GM19043 (cell line): Measurements from ENCODE around the gene ADAMTS17.
"Not testable (repeated sequence)": the region's sequence is repeated elsewhere in the genome, so short reads cannot be mapped to it uniquely, and the experiment has no call there.

Experiments
- ATAC-seq: cut with Tn5 transposase; IDR thresholded peaks from one replicate; pipeline ENCODE4 v1.9.1; 2021; ENCODE audit warnings: low read depth; ENCODE audit not compliant: unreplicated experiment

Gene ADAMTS17

DNA sequence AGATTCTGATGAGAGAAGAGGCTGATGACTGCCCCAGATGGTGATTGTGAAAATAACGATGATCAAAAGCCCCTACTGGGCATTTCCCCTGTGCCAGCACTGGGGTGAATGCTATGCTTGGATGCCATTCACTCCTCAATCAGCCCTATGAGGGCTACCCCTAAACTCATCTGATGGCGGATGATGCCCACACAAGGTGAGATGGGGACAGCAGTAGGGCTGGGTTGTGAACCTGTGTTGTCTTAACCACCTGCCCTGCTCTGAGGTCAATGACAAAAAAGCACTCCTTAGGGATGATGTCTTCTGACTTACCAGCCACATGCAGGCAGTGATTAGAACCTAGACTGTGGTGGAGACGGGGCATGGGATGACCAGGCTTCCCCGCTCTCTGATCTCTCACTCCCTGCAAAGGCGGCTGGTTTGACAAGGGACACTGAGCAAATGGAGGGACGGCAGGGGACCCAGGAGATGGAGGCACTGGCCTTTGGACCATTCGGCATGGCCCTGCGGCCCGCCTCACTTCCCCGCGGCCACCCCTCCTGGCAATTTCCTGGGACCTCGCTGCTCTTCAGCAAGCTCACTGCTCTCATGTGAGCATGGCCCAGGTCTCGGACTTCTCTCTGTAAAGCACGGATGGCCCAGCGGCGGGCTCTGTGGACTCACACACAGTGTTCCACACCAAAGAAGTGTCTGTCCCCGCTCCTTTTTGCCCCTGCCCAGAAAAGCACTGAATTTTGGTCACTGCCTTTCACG lies 357.1 kb downstream of the ADAMTS17 start:
- ATAC-seq = no peak

DNA sequence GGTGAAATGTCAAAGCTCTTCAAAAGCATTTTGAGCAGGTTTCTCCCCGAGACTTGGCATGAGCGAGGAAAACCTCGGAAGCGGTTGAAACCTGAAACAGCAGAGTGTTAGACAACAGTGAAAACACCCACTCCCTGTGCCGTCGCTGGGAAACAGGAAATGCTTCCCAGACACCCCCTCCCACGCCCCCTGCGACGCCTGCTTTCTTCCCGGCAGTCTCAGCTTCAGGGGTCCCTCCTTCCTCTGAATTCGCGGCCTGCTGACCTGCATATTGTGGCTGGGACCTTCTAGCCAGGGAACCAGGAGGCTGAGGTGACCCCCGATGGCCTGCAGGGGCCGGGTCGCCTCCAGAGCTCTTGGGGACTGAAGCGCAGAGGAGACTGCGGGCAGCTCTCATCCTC lies 357.9 kb downstream of the ADAMTS17 start:
- no peak for ATAC-seq

DNA sequence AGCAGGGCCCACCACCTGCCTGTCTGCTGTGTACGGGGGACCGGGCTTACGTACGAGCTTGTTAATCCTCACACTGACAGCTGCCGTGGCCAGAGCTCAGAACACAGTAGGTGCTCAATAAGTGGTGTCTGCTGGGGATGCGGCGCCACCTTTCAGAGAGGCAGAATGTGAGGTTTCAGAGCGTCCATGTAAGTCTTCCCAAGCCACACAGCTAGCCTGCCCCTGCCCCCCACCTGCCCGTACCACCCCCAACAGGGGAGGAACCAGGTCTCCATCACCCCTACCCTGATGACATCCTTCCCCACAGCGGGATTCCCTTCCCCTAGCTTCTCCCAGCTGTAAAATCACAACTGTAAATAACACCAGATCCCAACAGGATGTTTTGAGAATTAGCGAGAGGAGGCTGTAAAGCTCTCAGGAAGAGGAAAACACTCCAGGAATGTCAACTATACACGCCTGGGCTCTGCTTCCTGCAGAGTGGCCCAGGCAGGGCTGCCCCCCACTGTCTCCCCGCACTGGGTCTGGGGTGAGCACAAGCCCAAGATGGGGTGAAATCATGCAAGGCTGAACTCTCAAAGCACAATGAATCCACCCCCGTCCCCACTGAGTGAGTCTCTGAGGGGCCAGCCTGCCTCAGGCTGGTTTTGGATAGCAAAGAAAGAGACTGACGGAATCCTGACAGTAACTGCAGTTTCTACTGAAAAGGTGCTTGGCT lies 358.4 kb downstream of the ADAMTS17 start:
- ATAC-seq = no peak

DNA sequence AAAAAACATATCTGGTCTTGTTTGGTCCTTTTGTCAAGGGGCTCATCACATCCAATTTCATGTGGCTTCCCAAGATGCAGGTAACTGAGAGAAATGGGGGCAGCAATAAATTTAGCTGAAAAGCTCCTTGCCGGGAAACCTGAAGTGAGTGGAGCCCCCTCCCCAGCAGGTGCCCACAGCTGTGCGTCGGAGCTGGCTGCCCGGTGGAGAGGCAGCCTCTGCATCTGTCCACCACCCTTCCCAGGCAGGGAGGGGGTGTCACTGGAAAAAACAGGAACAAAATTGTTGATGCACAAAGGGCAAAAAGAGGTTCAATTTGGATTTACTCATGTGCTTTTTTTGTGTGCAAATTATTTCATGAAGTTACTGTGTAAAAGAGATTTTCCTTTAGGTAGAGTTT lies 359.1 kb downstream of the ADAMTS17 start:
- no peak for ATAC-seq

DNA sequence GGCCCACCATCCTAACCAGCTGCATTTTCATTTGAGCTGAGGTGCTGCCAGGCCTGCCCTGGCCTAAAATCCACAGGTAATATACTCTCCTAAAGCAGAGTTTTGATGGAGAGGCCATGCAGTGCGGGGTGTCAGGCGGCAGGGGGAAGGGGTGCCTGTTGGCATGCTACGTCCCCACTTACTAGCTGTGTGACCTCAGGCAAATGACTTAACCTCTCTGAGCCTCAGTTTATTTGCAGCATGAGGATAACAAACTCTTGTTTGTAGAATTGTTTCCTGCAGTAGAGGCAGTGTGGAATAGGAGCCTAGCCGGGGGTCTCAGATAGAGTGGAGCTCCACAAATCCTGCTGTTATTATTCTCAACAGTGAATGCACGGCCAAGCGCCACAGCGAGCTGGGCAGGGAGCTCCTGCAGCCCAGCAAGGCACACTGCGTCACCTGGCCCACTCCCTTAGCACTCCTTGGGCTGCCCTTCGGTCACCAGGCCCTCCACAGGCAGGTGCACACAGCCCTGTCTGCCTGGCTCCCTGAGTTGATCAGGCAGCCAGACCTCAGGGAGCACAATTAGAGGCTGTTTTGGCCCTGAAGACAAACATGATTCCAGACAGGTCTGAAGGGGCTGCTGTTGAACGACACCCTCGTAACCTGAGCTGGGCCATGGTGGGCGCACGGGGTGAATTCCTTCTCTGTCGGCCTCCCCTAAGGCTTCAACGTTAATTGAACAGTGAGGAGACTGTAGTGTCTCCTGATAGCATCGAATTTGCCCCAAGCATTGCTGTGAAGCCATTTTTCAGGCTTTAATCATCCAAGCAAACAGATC lies 359.7 kb downstream of the ADAMTS17 start:
- no peak for ATAC-seq

DNA sequence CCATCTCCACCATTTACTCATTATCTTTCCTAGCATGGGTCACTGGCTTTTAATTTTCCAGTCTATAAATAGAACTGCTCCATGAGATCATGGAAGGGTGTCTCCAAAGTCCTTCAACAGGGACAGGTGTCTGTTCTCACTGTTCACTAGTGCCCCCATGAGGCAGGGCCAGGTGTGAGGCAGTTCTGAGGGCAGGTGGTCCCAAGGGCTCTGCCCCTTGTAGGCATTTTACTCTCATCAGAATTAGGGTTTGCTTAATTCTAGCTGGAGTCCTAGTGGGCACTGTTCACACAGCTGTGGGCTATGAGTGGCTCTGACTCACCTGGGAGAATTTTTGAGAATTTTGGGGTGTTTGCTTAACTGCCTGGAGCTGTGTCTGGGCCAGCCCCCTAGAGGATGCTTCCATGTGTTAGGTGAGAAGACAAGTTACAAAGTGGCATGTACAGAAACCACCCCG lies 360.6 kb downstream of the ADAMTS17 start:
- no peak for ATAC-seq

DNA sequence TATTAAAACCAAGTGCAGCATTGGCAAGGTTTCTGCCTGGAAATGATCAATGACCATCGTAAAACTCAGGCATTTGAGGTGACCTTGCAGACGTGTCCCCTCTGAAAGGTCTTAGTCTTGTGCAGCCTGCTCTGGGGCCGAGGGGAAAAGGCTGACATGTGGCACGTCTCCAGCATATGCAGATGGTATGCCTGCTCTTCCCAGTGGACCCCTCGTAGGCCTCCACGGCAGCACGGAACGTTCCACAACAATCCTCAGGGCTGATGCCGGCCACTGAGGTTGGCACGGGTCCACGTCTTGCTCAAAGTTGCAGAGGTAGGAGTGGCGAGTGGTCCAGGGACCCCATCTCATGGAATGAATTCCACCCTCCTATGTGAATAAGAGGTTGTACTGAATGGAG lies 361.0 kb downstream of the ADAMTS17 start:
- no peak for ATAC-seq

DNA sequence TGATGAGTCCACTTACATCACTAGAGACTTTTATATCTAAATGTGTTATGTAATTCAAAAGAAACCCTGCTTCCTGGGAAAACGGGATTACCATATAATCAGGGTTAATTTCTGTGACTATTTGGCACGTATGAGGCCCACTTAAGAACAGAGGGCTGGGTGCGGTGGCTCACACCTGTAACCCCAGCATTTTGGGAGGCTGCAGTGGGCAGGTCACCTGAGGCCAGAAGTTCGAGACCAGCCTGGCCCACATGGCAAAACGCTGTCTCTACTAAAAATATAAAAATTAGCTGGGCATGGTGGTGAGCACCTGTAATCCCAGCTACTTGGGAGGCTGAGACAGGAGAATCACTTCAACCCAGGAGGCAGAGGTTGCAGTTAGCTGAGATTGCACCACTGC lies 361.9 kb downstream of the ADAMTS17 start:
- not testable (repeated sequence) for ATAC-seq

DNA sequence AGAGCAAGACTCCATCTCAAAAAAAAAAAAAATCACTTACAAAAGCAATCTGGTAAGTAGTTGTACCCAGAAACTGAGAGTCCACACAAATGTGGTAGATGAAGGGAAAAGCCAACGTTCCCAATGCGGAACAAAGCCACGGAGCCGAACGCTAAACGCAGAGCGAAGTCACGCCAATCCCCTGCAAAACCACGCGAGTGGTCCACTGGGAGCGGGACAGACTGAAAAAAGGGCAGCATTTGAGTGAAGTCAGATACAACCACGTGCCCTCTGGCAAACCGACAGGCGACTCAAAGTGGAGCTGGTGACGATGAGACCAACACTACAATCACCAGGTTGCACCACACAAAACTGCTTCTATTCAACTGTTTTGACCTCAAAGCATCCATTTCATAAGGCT lies 362.4 kb downstream of the ADAMTS17 start:
- ATAC-seq = no peak

DNA sequence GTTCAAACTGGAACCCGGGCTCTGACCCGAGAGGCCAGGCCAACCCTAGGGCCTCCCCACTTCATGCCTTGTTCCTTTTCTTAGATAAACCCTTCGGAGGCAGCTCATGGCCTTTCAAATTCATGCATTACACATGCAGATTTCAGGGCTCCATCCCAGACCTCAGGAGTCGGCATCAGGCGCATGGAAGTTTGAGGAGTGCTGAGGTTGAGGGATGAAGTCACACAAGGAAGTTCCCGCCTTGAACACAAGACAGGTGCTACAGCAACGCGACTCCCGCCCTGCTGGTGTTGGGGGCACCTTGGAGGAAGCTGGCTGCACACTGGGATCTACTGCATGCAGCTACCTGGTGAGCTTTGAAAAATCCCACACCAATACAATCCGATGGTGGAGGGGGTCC lies 363.3 kb downstream of the ADAMTS17 start:
- no peak for ATAC-seq

DNA sequence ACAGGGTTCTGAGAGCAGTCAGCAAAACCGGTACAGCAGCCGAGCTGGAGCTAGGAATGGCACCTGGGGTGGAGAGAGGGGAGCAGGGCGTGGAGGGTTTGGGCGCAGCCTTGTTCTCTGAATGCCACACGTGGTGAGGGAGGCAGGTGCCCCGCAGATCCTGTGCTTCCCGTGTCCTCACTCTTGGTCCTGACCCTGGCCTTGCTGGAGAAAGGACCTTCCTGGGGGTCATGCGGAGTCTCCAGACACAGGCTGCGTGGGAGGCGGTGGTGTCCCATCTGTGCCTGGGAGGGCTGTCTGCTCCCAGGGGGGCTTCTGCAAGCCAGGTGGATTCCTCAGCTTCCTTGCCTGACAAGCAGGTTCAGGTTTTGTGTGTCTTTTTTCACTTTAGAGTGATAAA lies 363.8 kb downstream of the ADAMTS17 start:
- ATAC-seq = no peak

DNA sequence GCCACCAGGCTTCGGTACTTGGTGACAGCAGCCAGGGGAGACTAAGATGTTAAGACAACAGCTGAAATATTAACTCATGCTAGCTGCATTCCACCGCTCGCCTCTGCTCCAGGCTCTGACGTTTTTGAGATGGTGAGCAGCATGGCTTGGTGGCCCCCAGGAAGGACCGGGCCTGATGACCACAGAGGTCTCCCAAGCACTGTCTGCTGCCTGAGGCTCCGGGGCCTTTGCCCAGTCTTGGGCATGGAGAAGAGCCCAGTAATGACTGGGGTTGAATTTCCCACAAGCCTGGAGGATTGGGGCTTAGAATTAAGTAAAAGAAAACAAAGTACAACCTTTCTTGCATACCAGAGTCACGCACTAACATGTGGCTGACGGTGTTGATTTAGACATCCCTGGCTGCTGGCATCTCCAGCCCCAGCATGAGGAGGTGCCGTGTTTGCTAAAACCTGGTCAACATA lies 364.9 kb downstream of the ADAMTS17 start:
- no peak for ATAC-seq

DNA sequence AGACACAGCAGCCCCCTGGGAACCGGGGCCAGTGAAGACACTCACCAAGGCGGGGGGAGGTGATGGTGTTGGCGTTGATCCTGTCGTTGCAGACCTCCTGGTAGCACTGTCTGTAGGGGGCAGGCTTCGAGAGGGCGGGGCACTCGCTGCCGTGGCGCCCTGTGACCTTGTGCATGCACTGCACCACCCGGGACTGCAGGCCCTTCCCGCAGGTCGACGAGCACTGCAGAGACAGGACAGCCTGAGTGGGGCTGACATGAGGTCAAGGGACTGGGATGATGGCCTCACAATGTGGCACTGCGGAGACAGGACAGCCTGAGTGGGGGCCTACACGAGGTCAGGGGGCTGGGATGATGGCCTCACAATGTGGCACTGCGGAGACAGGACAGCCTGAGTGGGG lies 365.8 kb downstream of the ADAMTS17 start:
- ATAC-seq = no peak

DNA sequence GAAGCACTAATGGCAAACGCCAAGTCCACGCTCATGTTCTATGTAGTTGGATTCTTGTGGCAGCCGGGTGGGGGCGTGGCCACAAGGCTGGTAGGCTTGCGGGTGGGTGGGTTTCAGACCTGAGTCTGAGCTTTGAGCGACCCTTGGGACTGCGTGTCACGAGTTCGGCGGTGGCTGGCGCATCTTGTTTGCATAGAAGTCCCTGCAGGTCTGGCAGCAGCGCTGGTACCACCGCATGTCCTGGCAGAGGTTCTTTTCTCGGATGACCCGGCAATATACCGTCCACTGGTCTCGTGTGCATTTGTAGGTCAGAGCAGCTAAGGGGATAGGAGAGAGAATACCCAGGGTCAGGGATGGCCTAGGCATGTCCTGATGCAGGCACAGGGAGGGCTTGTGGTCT lies 367.5 kb downstream of the ADAMTS17 start:
- no peak for ATAC-seq

DNA sequence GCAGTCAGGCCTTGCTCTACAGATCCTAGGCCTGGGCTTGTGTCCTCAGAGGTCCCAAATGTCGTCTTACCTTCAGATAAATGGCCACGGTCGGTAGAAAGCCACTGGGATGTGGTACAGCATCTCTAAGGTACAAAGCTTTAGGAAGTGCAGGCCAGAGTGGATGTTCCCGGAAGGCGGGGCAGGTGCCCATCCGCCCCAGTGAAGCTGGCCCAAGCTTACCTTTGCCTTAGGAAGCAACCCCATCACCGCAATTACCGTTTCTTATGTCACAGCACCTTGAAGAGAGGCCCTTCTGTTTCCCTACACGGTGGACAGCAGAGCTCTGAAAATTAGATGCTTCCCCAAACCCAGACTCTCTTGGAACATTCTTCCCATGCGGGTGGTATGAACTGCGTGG lies 368.4 kb downstream of the ADAMTS17 start:
- ATAC-seq = no peak

DNA sequence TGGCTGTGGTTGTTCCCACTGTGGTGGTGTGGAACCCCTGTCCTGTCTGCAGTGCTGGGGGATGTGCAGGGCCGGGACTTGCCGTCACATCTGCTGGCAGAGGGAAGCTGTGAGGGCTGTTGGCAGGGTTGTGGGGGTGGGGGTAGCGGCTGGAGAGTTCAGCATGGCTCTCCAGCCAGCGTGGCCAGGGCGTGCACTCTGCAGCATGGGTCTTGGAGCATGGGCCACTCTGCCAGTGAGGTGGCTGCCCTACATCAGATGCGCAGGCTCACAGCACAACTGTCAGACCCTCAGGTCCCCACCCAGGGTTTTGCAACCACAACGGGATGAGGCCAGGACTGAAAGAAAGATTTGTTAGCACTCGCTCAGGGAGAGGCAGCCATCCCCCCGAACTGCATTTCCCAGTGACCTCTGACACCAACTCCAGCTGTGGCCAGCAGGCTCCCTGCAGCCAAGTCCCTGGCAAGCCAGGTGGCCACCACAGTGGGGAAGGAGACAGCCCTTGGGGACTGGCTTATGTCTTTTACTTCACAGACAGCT lies 370.8 kb downstream of the ADAMTS17 start:
- ATAC-seq = no peak

DNA sequence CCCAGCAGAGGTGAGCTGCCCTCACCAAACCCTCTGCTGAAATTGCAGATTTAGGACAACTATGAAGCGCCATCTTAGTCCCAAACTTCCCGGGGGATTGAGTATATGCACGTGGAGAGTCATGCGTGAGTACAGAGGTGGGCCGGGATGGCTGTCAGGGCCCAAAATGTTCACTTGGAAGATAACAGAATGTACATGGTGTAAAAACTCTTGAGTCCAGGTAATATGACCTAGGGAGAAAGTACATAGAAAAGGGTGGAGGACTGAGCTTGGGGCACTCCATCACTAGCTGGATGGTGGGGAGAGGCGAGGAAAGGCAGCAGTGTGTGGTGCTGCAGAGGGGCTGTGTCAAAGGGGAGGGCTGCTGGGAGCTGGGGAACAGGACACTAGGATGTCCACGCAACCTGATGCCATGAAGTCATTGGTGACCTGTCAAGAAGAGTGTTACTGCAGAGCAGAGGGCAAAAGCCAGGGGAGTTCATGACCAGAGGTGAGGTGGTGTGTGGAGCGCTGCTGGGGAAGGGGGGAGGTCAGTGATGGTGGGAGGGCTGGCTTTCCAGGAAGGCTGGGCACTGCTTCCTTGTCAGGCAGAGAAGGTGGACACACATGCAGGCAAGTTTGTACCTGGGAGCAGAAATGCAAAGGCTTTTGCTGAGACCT lies 372.4 kb downstream of the ADAMTS17 start:
- ATAC-seq = no peak

DNA sequence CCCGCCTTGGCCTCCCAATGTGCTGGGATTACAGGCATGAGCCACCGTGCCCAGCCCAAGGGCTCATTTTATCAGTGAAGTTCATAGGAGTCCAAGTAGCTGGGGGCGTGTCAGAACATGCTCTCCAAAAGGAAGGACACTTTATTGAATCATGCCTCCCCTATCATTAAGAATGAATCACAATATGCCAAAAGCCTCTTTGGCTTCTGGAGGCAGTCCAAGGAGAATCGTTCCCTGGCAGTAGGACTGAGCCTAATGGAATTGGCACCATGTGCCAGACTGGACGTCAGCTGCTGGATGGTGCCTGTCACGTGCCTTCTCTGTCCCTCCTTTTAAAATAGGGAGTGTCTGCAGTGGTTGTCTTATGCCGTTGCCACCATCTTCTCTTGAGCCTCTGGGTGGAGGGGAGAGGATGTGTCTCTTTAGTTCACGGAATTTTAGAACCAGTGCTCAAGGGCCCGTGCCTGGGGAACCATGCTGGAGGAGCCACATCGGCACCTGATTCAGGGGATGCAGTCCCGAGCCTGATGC lies 373.9 kb downstream of the ADAMTS17 start:
- no peak for ATAC-seq

DNA sequence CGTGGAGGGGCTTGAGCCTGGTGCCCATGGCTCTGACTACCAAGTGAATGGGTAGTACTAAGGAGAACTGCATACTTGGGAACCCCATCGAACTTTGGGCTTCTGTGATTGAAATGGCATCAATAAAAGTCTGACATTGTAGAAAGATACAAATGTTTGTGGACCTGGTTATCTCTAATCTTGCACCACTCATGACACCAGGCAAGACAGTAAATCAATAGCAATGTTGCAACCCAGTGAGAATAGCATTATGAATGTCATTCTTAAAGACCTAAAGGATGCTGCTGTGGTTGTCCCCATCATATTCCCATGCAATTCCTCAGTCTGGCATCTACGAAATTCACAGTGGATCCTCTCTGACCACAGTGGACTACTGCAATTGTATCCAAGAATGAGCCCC lies 375.0 kb downstream of the ADAMTS17 start:
- no peak for ATAC-seq

DNA sequence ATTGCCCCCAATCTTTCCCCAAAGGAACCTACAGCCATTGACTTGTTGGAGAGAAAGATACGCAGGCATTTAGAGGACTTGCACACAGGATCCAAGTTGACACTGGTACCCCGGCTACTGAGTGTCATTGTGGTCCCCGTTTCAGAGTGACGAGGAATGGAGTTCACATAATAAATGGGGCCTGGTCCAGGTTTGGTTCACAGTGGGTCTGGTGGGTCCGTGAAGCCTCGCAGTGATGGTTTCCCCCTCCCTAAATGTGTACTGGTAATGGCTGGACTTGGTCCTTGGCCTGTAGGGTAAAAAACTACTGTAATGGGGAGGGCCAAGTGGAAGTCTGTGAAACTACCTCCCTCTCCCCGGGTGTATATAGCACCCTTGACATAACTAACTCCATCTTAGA lies 376.4 kb downstream of the ADAMTS17 start:
- no peak for ATAC-seq
